ENCODE data around the gene ZNF318.

ZNF318 gene

DNA sequence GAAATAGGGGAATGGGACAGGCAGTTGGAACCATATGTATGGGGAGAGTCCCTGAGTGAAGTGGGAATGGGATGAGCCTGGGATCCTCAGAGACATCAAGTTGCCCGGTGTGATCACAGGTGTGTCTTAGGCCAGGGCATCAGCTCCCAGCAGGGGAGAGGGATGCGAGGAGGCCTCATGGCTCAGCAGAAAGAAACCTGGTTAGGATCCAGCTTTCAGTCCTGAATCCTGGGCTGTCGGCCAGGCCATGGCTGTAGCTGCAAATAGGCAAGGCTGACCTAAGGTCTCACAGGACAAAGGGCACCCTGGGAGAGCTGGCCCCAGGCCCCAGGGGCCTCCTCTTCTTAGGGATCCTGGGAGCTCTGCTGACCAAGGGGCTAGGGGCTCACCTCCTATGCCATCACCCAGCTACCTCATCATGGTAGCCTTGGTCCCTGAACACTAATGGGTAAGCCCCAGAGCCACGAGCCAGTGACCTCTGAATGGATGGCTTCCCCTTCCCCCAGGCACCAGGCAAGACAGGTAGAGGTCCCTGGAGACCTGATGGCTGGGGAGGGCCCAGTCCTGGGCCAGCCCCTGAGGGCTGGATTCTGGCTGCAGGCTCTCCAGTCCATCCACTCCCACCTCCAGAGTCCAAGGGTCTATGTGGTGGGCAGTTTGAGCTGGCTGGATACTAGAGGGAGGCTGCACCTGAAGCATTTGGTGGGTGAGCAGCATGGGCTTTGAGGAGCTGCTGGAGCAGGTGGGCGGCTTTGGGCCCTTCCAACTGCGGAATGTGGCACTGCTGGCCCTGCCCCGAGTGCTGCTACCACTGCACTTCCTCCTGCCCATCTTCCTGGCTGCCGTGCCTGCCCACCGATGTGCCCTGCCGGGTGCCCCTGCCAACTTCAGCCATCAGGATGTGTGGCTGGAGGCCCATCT lies 71.5 kb downstream of the ZNF318 start, which contains the start of gene SLC22A7:
TSS of gene SLC22A7 (plus strand) at position 617 of the 921 bp plus-strand sequence. CDS start at position 716, 99 bp downstream.
- no peak for DNase-seq

DNA sequence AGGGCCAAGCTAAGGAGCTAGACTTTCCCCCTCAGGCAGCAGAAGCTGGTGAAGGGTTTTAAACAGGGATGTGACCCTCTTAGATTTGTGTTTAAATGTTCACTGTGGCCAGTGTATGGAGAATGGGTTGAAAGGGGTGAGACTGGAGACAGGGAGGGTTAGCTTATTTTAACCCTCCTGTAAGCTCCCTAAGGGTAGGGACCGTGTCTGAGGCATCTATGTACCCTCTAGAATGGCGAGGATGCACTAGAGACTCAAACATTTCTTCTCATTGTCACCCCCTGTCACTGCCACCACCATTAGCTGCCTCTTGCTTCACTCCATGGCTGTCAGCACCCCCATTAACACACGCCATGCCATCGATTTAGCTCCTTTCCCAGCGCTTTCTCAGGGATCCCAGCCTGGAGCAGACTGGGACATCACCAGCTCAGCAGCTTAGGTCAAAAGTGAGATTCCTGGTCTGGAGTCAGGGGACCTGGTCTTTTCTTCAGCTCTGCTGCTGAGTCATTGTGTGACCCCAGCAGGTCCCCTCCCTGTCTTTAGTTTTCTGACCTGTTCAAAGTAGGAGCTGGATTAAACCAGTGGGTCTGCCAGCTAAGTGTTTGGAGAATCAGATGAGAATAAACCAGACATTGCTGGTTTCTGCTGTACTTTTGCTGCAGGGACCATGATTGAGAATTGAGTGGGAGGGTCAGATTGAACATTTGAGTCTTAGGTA lies 72.5 kb downstream of the ZNF318 start:
- DNase-seq: no peak

DNA sequence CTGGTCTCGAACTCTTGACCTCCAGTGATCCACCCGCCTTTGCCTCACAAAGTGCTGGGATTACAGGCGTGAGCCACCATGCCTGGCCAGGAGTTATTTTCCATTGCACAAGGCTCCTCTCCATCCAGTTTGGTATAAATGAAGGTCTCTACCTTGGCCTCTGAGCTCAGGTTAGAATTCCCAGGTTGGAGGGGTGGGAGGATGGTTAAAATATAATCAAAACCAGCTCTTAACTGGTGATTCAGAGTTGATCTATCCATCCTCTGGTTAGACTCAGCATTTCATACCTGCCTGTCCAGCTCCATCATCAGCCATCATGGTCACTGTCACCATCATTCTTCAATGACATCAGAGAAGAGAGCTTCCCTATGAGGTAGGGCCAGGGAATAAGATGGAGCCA lies 74.0 kb downstream of the ZNF318 start:
- DNase-seq: no peak

DNA sequence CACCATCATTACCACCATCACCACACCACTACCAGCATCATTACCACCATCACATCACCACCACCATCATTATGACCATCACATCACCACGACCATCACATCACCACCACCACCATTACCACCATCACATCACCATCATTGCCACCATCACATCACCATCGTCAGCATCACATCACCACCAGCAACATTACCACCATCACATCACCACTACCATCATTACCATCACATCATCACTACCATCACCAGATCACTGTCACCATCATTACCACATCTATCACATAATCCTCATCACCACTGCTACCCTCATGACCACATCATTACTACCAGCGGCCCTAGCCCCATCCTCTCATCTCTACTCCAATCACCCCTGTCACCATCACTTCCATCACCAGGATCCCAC lies 74.9 kb downstream of the ZNF318 start:
- no peak for DNase-seq

DNA sequence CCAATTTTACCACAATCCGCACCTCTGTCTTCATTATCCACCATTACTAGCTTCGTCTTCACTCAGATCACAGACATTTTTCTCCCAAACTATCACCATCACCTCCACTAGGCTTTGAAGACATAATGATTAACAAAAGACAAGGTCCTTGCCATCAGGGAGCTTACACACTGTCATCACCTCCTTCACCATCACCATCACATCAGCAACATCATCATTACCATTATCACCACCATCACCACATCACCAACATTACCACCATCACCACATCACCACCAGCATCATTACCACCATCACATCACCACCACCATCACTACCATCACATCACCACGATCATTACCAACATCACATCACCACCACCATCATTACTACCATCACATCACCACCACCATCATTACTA lies 75.7 kb downstream of the ZNF318 start:
- no peak for DNase-seq

DNA sequence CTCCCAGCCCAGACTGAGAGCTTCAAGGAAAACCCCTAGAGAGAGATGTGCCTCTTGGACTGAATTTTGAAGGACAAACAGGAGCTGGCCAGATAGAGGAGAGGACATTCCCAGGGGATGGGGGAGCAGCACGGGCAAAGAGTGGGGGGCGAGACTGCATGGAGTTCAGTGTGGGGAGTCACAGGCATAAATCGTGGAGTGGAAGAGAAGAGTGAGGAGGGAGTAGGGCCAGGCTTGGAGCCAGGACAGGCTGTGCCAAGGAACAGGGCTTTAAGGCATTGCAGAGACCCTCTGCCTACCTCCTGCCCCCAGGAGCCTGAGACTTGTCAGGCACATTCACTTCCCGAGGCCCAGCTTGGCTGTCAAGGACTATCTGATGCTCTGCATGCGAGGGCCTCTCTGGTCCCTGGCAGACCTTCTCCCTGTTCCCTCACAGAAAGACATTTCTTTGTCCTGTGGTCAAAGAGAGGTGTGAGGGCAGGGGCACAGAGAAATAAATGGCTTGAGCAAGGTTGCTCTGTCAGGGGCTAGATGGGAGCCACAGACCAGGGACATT lies 76.6 kb downstream of the ZNF318 start:
- no peak for DNase-seq

DNA sequence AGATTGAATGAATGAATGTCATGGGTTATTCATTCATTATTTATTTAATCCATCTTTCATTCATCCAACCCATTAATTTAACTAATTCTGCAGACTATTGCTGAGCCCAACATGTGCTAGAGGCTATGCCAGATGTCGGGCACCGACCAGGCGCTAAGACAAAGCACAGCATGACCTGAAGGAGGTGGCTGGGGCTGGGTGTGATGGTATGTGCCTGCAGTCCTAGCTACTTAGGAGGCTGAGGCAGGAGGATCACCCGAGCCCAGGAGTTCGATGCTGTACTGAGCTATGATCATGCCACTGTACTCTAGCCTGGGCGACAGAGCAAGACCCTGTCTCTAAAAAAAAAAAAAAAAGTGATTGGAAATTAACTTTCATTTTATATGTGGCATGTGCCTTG lies 77.1 kb downstream of the ZNF318 start:
- no peak for DNase-seq

DNA sequence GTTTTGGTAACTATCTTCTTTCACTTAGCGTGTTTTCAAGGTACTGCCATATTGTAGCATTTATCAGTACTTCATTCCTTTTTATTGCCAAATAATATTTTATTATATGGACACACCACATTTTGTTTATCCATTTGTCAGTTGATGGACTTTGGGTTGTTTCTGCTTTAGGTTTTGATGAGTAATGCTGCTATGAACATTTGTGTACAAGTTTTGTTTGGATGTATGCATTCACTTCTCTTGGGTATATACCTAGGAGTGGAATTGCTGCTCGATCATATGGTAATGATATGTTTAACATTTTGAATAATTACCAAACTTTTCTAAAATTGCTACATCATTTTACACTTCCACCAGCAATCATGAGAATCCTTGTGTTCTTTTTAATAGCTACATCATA lies 77.7 kb downstream of the ZNF318 start:
- DNase-seq: no peak

DNA sequence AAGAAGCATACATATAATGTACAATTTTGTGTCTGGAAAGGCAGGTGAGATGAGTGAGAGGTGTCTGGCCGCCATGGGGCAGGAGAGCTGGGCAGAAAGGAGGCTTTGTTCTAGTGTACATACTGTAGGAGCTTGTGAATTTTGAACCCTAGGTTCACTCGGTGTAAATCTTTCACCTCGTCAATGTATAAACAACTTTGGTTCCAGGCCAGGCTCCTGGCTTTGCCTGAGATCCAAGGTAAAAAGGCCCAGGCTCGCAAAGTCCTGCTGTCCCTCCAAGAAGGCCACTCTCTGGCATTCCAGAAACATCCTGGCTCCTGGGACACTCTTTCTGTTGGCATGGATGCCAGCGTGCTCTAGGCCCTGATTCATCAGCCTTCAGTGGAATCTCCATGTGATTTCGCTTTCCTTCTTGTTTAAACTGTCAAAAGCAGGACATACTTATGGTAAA lies 78.5 kb downstream of the ZNF318 start:
- DNase-seq: no peak

DNA sequence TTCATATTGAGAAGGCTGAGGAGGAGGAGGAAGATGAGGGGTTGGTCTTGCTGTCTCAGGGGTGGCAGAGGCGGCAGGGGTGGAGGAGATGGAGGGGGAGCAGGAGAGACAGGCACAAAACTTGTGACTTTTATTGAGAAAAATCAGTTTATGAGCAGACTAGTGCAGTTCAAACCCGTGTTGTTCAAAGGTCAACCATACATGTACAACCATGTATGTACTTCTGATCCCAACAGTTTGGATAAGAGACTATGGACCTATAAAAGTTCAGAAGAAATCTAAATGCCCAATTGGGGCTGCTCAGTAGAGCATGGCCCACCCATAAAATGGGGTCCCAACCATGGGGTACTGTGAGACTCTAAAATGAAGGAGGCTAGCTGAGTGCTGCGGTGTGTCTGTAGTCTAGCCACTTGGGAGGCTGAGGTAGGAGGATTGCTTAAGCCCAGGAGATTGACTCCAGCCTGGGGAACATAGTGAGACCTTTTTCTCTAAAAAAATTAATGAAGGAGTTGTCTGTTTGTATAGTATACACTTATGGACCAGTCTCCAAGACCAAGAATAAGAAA lies 79.0 kb downstream of the ZNF318 start:
- no peak for DNase-seq

DNA sequence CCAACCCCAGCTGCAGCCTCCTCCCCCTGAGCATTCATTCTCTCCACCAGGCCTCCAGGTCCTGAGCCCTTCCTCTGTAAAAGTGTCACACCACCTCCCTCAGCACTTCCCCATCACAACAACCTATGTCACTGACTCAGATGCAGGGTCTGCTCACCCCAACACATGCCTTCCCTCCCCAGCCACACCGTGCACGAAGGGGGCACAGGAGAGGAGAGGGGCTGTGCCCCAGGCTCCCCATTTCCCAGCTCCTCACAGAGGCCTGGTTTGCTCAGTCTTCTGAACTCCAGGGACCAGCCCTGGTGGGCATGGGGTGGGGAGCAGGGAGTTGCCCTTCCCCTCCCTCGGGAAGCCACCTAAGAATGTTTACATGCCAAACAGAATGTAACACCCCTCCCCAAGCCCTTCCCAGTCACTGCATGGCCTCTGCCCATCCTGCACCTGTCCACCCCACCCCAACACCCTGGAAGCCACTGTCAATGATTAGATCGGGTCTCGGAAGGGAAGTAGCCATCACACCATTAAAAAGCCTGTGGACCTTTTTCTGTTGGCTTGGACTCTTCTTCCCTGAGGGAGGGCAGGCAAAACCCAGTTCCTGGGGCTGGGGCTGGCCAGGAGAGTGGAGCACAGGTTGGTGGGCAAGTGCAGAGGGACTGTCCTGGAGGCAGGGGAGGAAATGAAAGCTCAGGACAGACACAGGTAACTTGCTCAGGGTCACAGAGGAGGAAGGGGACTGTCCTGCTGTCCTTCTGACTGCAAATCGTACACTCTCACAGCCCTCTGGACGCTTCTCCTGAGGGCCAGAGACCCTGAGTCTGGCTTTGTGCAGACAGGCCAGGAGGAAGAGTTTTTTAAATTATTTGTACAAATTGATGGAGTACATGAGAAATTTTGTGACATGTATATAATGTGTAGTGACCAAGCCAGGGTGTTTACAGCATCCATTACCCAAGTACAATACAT lies 81.4 kb downstream of the ZNF318 start:
- DNase-seq: no peak

DNA sequence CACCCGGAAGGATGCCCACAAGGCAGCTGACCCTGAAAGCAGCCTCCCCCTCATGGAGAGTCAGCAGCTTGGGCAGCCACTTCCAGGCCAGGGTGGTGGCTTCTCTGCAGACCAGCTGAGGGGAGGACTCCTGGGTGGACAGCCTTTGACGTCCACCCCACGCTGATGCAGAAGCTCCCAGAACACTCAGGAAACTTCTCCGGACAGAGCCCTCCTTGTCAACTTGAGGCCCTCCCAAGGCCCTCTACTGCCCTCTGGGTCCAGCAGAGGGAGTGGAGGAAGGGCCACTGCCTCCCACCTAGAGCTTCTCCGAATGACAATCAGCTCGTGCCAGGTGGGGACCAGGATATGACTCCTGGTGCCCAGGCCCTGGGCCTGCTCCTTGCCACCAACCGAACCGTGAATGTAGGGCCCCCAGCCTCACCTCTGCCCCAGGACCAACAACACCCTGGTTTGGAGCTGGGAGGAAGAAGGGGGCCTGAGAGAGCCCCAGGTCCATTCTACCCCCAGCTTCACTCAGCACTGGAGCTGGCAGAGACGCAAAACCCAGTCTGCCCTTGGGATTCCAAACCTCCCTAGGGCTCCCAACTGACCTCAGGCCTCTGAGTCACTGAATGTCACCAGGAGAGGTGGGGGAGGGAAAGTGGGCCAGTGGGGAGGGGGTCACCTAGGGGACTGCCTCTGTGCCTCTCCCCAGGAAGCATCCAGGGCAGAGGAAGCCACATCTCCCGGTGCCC lies 82.3 kb downstream of the ZNF318 start:
- DNase-seq: no peak

DNA sequence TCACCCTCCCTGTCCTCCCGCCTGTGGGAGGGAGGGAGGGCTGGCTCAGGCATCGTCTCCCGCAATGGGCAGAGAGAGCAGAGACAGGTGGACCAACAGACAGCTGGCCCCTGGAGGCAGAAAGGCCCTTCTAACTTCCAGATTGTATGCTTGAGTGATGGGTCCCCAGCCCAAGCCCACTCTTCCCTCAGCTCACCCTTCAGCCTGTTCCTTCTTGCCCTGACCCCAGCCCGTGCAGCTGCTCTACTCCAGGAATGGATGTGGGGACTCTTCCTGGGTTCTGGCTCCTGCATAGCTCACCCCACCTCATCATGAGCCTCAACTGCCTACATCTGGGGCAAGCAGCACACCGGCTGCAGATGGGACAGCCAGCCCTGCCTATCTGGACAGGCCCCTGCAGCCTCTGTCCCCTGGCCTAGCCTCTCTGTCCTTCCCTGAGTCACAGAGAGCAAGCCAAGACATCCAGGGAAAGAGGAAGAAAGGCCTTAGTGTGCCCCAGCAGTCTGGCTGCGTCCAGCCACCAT lies 82.9 kb downstream of the ZNF318 start:
- DNase-seq: no peak
